Ramos (cell line): ENCODE results near the gene FAM217B.

ENCODE experiments used
- in situ Hi-C: fragments of 300-500 bp; cut with MboI; formaldehyde crosslinking; loops from one replicate; pipeline ENCODE4 v1.14.3; 2022; ENCODE audit warnings: low sequenced_read_pairs; ENCODE audit not compliant: unreplicated experiment

FAM217B gene

GRCh38 chr20:59940129-59940955 lies at the start of gene FAM217B, which contains the start of gene PPP1R3D:
TSS of gene FAM217B (plus strand) at chr20:59940389. CDS start at chr20:59943944, 3,555 bp downstream.
TSS of gene PPP1R3D (minus strand) at chr20:59940305. CDS start at chr20:59939931, 374 bp downstream.
- in situ Hi-C loops, result no loop called here

- in situ Hi-C loops, result no loop called here
Observed at GRCh38 chr20:59891581-59891980, 48.6 kb upstream of the FAM217B start.

- in situ Hi-C loops, result no loop called here
Observed at GRCh38 chr20:59895908-59896307, 44.3 kb upstream of the FAM217B start.

GRCh38 chr20:59902470-59902869 lies 37.7 kb upstream of the FAM217B start:
- in situ Hi-C loops, result no loop called here

GRCh38 chr20:59903621-59904020 lies 36.6 kb upstream of the FAM217B start:
- in situ Hi-C loops, result no loop called here

- in situ Hi-C loops, result no loop called here
Observed at GRCh38 chr20:59908855-59909254, 31.3 kb upstream of the FAM217B start.

GRCh38 chr20:59911041-59911440 lies 29.1 kb upstream of the FAM217B start:
- in situ Hi-C loops, result no loop called here

GRCh38 chr20:59912609-59913008 lies 27.6 kb upstream of the FAM217B start:
- in situ Hi-C loops, result no loop called here

GRCh38 chr20:59920944-59921343 lies 19.2 kb upstream of the FAM217B start:
- in situ Hi-C loops, result no loop called here

- in situ Hi-C loops, result no loop called here
Observed at GRCh38 chr20:59923514-59923913, 16.7 kb upstream of the FAM217B start.

GRCh38 chr20:59925359-59925758 lies 14.8 kb upstream of the FAM217B start:
- in situ Hi-C loops, result no loop called here

- in situ Hi-C loops, result no loop called here
Observed at GRCh38 chr20:59925899-59926298, 14.3 kb upstream of the FAM217B start.

- in situ Hi-C loops, result no loop called here
Observed at GRCh38 chr20:59931511-59932312, 8.5 kb upstream of the FAM217B start.

- in situ Hi-C loops, result no loop called here
Observed at GRCh38 chr20:59932616-59933295, 7.4 kb upstream of the FAM217B start.

- in situ Hi-C loops, result no loop called here
Observed at GRCh38 chr20:59933296-59933848, 6.8 kb upstream of the FAM217B start, which contains the start of gene SYCP2. TSS of gene SYCP2 (minus strand) at chr20:59933637. CDS start at chr20:59922413, 11,224 bp downstream.

- in situ Hi-C loops, result no loop called here
Observed at GRCh38 chr20:59933849-59934585, 6.2 kb upstream of the FAM217B start.

- in situ Hi-C loops, result no loop called here
Observed at GRCh38 chr20:59935457-59936185, 4.6 kb upstream of the FAM217B start.

- in situ Hi-C loops, result no loop called here
Observed at GRCh38 chr20:59936409-59936808, 3.8 kb upstream of the FAM217B start.

GRCh38 chr20:59937150-59937549 lies 3.0 kb upstream of the FAM217B start:
- in situ Hi-C loops, result no loop called here
